HG02588 (cell line): Measurements from ENCODE around the gene CXCR3.
"Not testable (repeated sequence)": the region's sequence is repeated elsewhere in the genome, so short reads cannot be mapped to it uniquely, and the experiment has no call there.

Experiments
- ATAC-seq: cut with Tn5 transposase; IDR thresholded peaks from one replicate; pipeline ENCODE4 v1.9.1; 2021; ENCODE audit warnings: mild to moderate bottlenecking, moderate library complexity; ENCODE audit not compliant: unreplicated experiment

CXCR3 gene

GRCh38 chrX:71612256-71612655, 6.1 kb downstream of the CXCR3 start:
- no peak for ATAC-seq

GRCh38 chrX:71611736-71612135, 6.6 kb downstream of the CXCR3 start:
- not testable (repeated sequence) for ATAC-seq

- ATAC-seq: no peak
These were observed 9.1 kb downstream of the CXCR3 start for GRCh38 chrX:71609095-71609750.

GRCh38 chrX:71607488-71607887, 10.8 kb downstream of the CXCR3 start:
- ATAC-seq: no peak

- no peak for ATAC-seq
These were observed 11.6 kb downstream of the CXCR3 start for GRCh38 chrX:71606536-71607216.

- ATAC-seq: no peak
These were observed 13.3 kb downstream of the CXCR3 start for GRCh38 chrX:71604796-71605568.

GRCh38 chrX:71604141-71604540, 14.2 kb downstream of the CXCR3 start:
- no peak for ATAC-seq

GRCh38 chrX:71603618-71604017, 14.7 kb downstream of the CXCR3 start:
- no peak for ATAC-seq

- ATAC-seq: no peak
These were observed 18.3 kb downstream of the CXCR3 start for GRCh38 chrX:71599965-71600364.

- ATAC-seq: not testable (repeated sequence)
These were observed 25.1 kb downstream of the CXCR3 start for GRCh38 chrX:71593210-71593609.

GRCh38 chrX:71586929-71587328, 31.4 kb downstream of the CXCR3 start:
- ATAC-seq: no peak

GRCh38 chrX:71581210-71581609, 37.1 kb downstream of the CXCR3 start:
- no peak for ATAC-seq

- no peak for ATAC-seq
These were observed 38.3 kb downstream of the CXCR3 start for GRCh38 chrX:71579990-71580380.

- no peak for ATAC-seq
These were observed 38.9 kb downstream of the CXCR3 start for GRCh38 chrX:71579136-71579989.

- ATAC-seq: no peak
These were observed 39.8 kb downstream of the CXCR3 start, which contains the start of gene GCNA for GRCh38 chrX:71578253-71579135. Gene GCNA (plus strand): TSS chrX:71578437. CDS start chrX:71580822, 2,385 bp downstream.

GRCh38 chrX:71577682-71578081, 40.6 kb downstream of the CXCR3 start:
- ATAC-seq: no peak

- no peak for ATAC-seq
These were observed 44.7 kb downstream of the CXCR3 start for GRCh38 chrX:71573590-71573989.

GRCh38 chrX:71571390-71571789, 46.9 kb downstream of the CXCR3 start:
- not testable (repeated sequence) for ATAC-seq
